Muscle layer of duodenum (tissue), 2 donors: Measurements from ENCODE around the gene PHRF1.

Experiments
- H3K27ac ChIP-seq: one replicate; pipeline ENCODE4 v1.7.0; 2013; ENCODE audit warnings: mild to moderate bottlenecking, low read length
- H3K27me3 ChIP-seq: one replicate; pipeline ENCODE4 v1.7.0; 2013; ENCODE audit warnings: low read depth, mild to moderate bottlenecking, control low read depth, low read length
- H3K36me3 ChIP-seq, 2 donors: one replicate each; pipeline ENCODE4 v1.7.0; 2013; ENCODE audit warnings: low read length in 2 of 2, control low read depth in 1 of 2, mild to moderate bottlenecking in 1 of 2; ENCODE audit not compliant: insufficient read depth in 2 of 2, control insufficient read depth in 1 of 2
- H3K4me1 ChIP-seq, 2 donors: one replicate each; pipeline ENCODE4 v1.7.0; 2013; ENCODE audit warnings: low read length in 2 of 2, mild to moderate bottlenecking in 2 of 2, control low read depth in 1 of 2, moderate library complexity in 1 of 2; ENCODE audit not compliant: insufficient read depth in 2 of 2, control insufficient read depth in 1 of 2
- H3K4me3 ChIP-seq, 2 donors: one replicate each; pipeline ENCODE4 v1.7.0; 2013; ENCODE audit warnings: low read length in 2 of 2, low read depth in 1 of 2, mild to moderate bottlenecking in 1 of 2
- H3K9me3 ChIP-seq, 2 donors: one replicate each; pipeline ENCODE4 v1.7.0; 2013; ENCODE audit warnings: low read length in 2 of 2, control low read depth in 1 of 2, mild to moderate bottlenecking in 1 of 2; ENCODE audit not compliant: control insufficient read depth in 1 of 2
- donor health status: healthy.

PHRF1 gene

GRCh38 chr11:597166-597725, 21.0 kb downstream of the PHRF1 start:
- no peaks in the 10 kb centered on the region for H3K9me3 ChIP-seq
- H3K4me3 ChIP-seq = no peak overlapping the region
- H3K27me3 ChIP-seq = no peaks in the 10 kb centered on the region
- no peaks in the 10 kb centered on the region for H3K4me1 ChIP-seq
- peaks cover 47 to 84% of the 10 kb centered on the region in 2 donors for H3K36me3 ChIP-seq
- no peak overlapping the region for H3K27ac ChIP-seq

- H3K9me3 ChIP-seq = no peaks in the 10 kb centered on the region
- H3K36me3 ChIP-seq = peaks cover 38 to 81% of the 10 kb centered on the region in 2 donors
- H3K4me1 ChIP-seq = no peaks in the 10 kb centered on the region
- H3K27ac ChIP-seq = no peak overlapping the region
- no peaks in the 10 kb centered on the region for H3K27me3 ChIP-seq
- no peak overlapping the region for H3K4me3 ChIP-seq
Measured at GRCh38 chr11:598005-598680, 21.9 kb downstream of the PHRF1 start.

GRCh38 chr11:601573-602245, 25.4 kb downstream of the PHRF1 start:
- H3K27me3 ChIP-seq = no peaks in the 10 kb centered on the region
- no peak overlapping the region for H3K27ac ChIP-seq
- H3K9me3 ChIP-seq = no peaks in the 10 kb centered on the region
- peaks cover 40 to 82% of the 10 kb centered on the region in 2 donors for H3K36me3 ChIP-seq
- H3K4me1 ChIP-seq = peaks cover 0 to 4% of the 10 kb centered on the region in 2 donors
- H3K4me3 ChIP-seq = no peak overlapping the region

GRCh38 chr11:603154-603553, 26.9 kb downstream of the PHRF1 start:
- Histone ChIP-seq H3K27me3 (no peaks in the 10 kb centered on the region), H3K4me1 (peaks cover 0 to 4% of the 10 kb centered on the region in 2 donors), H3K4me3 (no peak overlapping the region), H3K27ac (no peak overlapping the region), H3K9me3 (no peaks in the 10 kb centered on the region), H3K36me3 (peaks cover 48 to 83% of the 10 kb centered on the region in 2 donors)

- Histone ChIP-seq H3K9me3 (no peaks in the 10 kb centered on the region), H3K27me3 (no peaks in the 10 kb centered on the region), H3K27ac (no peak overlapping the region), H3K4me3 (no peak overlapping the region), H3K36me3 (peaks cover 49 to 91% of the 10 kb centered on the region in 2 donors), H3K4me1 (peaks cover 0 to 4% of the 10 kb centered on the region in 2 donors)
Measured at GRCh38 chr11:605286-606129, 29.2 kb downstream of the PHRF1 start.

- H3K4me1 ChIP-seq = peaks cover 0 to 4% of the 10 kb centered on the region in 2 donors
- H3K36me3 ChIP-seq = peaks cover 56 to 95% of the 10 kb centered on the region in 2 donors
- no peaks in the 10 kb centered on the region for H3K27me3 ChIP-seq
- H3K4me3 ChIP-seq = no peak overlapping the region
- no peaks in the 10 kb centered on the region for H3K9me3 ChIP-seq
- H3K27ac ChIP-seq = no peak overlapping the region
Measured at GRCh38 chr11:606245-606644, 30.0 kb downstream of the PHRF1 start.

GRCh38 chr11:607020-607780, 30.9 kb downstream of the PHRF1 start:
- H3K4me1 ChIP-seq = peaks cover 0 to 4% of the 10 kb centered on the region in 2 donors
- H3K36me3 ChIP-seq = peaks cover 54 to 95% of the 10 kb centered on the region in 2 donors
- no peaks in the 10 kb centered on the region for H3K9me3 ChIP-seq
- H3K4me3 ChIP-seq = no peak overlapping the region
- H3K27me3 ChIP-seq = no peaks in the 10 kb centered on the region
- no peak overlapping the region for H3K27ac ChIP-seq

GRCh38 chr11:607971-608659, 31.8 kb downstream of the PHRF1 start:
- no peak overlapping the region for H3K27ac ChIP-seq
- peaks cover 0 to 4% of the 10 kb centered on the region in 2 donors for H3K4me1 ChIP-seq
- no peak overlapping the region for H3K4me3 ChIP-seq
- no peaks in the 10 kb centered on the region for H3K9me3 ChIP-seq
- H3K36me3 ChIP-seq = peaks cover 63 to 98% of the 10 kb centered on the region in 2 donors
- H3K27me3 ChIP-seq = no peaks in the 10 kb centered on the region

- no peak overlapping the region for H3K4me3 ChIP-seq
- H3K9me3 ChIP-seq = no peaks in the 10 kb centered on the region
- no peak overlapping the region for H3K27ac ChIP-seq
- H3K36me3 ChIP-seq = peaks cover 63 to 94% of the 10 kb centered on the region in 2 donors
- peaks cover 0 to 4% of the 10 kb centered on the region in 2 donors for H3K4me1 ChIP-seq
- no peaks in the 10 kb centered on the region for H3K27me3 ChIP-seq
Measured at GRCh38 chr11:608791-609251, 32.6 kb downstream of the PHRF1 start.

- H3K27ac ChIP-seq = no peak overlapping the region
- H3K4me3 ChIP-seq = no peak overlapping the region
- no peaks in the 10 kb centered on the region for H3K27me3 ChIP-seq
- no peaks in the 10 kb centered on the region for H3K9me3 ChIP-seq
- peaks cover 58 to 89% of the 10 kb centered on the region in 2 donors for H3K36me3 ChIP-seq
- peaks cover 0 to 10% of the 10 kb centered on the region in 2 donors for H3K4me1 ChIP-seq
Measured at GRCh38 chr11:609341-609811, 33.1 kb downstream of the PHRF1 start.
